HG02588 (cell line): ENCODE measurements around the gene ANTXR1.

ENCODE experiments used
- ATAC-seq: cut with Tn5 transposase; IDR thresholded peaks from one replicate; pipeline ENCODE4 v1.9.1; 2021; ENCODE audit warnings: mild to moderate bottlenecking, moderate library complexity; ENCODE audit not compliant: unreplicated experiment

ANTXR1 gene

DNA sequence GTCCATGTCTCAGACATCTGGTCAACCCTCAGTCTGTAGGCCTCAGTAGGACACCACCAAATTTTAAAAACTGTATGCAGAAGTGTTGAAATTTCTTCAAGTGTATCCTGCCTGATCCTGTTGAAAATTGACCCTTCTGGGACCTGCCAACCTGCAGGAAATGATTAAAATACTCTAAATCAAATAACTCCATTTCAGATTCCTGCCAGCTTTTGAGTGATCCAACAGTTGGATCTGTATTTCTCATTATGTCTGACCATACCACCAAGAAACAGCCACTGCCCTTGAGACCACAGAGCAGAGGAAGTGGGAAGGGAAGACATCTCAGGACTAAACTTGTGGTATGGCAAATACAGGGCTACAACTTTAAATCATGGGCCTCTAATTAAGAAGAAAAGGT is 113.4 kb downstream of the ANTXR1 start:
- no peak for ATAC-seq

DNA sequence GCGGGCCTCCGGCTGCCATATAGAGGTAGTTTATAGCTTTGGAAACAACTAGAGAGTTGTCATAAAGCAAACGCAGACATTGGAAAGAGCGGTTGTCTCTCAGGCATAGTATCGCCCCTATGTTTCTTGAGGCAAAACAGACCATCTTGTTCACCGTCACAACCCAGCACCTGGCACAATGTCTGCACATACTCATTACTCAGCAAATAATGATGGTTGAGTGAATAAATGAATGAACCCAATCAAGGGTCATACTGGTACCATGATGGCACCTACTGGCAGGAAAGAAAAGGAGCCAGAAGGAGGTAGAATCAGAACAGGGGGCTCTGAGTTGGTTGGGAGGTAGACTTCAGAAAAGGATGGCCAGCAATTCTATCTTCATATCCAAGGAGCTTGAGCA is 118.5 kb downstream of the ANTXR1 start:
- ATAC-seq: no peak

GRCh38 chr2:69131983-69132675 is 119.2 kb downstream of the ANTXR1 start:
- ATAC-seq: no peak

DNA sequence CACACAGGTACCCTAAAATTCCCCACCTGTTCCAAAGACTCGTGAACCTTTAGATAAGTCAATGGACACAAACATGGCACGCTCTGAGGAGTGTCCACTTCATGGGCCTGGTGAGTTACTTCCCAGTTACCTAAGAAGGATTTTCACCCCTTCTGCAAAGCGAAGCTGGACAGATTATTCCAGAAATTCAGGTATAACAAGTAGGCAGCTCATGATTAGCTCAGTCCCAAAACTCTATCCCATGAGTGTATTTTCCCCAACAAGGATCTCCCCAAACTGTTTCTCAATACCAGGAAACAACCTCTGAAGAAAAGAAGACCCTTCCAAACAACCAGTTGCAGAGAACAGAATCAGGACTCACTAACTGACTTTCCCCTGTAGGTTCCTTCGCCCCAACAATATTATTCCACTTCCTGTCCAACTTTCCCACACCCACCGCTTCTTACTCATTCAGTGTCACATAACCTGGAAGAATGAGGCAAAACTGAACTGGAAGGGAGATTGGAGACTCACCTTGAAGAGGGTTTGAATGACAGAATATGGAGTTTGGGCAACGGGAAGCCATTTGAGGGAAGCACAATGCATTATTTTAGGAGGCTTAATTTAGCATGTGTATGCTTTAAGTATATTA is 120.1 kb downstream of the ANTXR1 start:
- no peak for ATAC-seq

DNA sequence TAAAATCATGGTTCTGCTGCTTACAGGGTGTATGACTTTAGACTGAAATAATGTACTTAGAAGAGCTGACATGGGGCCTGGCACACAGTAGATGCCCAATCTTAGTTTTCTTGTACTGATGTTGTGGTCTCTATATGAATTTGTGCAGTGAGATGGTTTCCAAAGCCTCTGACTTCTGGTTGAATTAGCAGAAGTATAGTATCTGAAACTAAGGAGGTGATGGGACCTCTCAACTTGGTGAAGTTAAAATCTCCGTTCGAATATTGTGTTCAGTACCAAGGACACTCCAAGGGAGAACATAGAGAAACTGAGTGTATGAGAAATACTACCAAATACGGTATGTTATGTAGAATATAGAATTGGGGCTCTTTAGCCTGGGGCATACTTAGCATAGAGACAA is 120.9 kb downstream of the ANTXR1 start:
- ATAC-seq: no peak

- no peak for ATAC-seq
Observed at GRCh38 chr2:69134306-69134945, 121.4 kb downstream of the ANTXR1 start.

DNA sequence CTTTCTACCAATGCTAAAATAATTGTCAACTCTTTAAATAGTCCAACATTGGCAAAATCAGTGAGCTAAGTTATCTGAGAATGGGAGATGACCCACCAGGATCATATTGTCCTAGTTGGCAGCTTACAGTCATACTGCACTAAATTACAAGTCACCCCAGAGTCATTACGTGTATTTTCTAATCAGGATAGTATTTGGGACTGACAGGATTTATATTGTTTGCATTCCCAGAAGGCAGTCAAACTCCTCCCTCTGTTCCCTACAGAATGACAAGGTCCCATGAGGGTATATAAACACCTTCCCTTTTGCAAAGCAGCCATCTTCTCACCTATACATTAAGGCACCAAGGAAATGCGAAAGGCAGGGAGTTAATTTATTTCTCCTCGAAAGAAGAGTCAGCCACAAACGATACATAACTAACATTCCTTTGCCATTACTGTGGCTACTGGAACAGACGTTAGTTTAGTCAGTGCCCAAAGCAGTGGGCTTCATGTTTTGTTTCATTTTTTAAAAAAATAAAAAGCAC is 125.3 kb downstream of the ANTXR1 start:
- ATAC-seq: no peak

- no peak for ATAC-seq
Observed at GRCh38 chr2:69138793-69139459, 125.9 kb downstream of the ANTXR1 start.

DNA sequence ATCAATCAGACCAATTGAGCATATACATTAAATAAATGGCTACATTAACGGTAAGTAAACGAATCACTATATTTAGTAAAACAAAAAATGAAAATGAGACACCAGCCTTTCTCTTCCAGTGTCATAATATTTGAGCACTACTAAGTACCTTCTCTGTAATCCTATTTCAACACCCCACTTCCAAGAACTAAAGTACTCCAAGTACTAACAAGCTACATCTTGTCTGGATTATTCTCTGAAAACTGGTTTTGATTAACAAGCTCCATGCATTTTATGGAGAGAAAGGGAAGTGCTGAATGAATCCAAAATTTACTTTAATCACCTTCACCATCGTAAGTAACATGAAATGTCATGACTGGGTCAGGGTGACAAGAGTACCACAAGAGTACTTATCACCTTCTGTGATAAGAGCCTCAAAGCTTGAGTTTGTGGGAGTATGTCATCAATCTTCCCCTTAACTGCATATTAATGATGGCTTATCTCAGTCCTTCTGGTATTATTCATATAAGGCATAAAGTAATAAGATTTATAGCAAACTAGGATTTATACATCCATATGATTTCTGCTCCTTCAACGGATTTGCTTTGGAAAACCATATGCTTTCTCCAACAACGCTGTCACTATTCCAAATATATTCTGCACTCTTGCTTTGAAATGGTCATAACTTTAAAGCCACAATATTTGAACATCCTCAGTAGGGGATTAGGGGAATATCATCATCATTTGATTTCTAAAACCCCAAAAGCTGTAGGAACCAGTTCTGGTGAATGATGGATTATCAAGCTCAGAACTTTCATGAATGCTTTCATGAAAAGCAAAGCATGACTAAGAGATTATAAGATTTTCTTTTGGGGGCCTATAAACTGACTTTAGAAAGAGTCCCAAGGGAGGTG is 127.0 kb downstream of the ANTXR1 start:
- ATAC-seq: no peak

GRCh38 chr2:69141061-69141460 is 128.1 kb downstream of the ANTXR1 start:
- ATAC-seq: no peak

DNA sequence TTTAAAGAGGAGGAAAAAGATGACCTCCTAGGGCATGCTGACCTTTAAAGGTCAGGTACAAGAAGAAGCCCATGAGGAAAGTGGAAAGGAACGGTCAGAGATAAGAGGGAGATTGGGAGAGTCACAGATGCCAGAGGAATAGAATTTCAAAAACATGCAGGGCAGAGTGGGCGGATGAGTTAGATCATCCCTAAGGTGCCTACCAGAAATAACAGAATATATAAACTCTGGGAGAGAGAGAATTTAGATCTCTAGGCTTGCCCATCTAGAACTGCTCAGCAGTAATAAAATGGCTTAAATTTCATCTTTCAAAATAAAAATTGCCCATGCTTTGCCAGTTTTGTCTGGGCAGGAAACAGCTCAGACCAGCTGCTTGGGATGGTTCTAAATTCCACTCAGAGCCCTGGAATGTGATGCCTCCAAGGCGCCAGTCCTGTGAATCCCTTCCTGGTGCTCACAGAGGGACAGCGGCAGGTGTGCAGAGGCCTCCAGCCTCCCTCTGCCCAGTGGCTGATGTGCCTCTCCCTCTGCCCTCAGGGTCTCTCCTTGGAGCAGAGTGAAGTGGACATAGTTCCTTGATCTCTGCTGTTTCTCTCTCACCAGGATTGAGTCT is 130.9 kb downstream of the ANTXR1 start:
- ATAC-seq: no peak

GRCh38 chr2:69145204-69145603 is 132.2 kb downstream of the ANTXR1 start:
- no peak for ATAC-seq

DNA sequence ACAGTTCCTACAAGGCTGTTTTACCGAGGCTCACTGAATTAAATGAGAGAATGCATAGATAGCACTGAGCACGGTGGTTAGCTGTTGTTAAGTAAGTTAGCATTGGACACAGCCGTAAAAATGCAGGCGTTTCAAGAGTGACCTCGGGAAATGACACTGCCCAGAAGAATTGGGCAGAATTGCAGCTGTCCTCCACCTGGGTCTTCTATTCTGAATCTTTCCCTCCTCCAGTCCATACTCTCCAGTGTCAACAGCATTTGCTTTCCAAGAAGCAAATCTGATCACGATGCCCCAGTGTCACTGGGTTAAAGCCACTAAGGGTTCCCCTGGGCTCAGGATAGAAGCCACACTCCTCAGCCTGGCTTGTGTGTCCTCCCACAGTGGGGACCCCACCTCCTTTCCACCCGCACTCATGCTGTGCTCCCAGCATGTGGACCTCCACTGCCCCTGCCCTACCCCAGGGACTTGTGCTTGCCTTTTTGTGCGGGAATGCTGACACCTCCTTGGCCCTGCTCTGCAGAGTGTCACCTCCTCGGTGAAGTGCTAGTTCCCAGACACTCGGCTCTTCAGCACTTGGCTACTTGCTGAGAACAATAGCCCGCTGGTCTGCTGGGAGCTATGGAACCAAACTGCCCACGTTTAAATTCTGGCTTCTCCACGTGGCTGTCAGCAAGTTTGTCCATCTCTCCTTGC is 135.0 kb downstream of the ANTXR1 start:
- no peak for ATAC-seq

GRCh38 chr2:69149631-69150215 is 136.7 kb downstream of the ANTXR1 start:
- ATAC-seq: no peak

DNA sequence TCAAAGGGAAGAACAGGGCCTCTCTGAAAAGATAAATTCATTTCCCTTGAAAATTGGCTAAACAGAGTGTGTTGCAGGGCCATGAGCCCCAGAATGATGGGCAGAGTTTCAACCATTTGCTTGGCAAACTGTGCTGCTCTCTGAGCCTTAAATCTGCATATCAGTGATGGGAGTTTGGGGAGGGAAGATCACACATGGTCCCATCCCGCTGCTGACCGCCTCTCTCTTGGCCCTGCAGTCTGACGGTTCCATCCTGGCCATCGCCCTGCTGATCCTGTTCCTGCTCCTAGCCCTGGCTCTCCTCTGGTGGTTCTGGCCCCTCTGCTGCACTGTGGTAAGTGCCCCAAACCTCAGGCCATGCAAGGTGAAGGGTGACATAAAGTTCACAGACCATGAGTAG is 139.0 kb downstream of the ANTXR1 start:
- no peak for ATAC-seq

DNA sequence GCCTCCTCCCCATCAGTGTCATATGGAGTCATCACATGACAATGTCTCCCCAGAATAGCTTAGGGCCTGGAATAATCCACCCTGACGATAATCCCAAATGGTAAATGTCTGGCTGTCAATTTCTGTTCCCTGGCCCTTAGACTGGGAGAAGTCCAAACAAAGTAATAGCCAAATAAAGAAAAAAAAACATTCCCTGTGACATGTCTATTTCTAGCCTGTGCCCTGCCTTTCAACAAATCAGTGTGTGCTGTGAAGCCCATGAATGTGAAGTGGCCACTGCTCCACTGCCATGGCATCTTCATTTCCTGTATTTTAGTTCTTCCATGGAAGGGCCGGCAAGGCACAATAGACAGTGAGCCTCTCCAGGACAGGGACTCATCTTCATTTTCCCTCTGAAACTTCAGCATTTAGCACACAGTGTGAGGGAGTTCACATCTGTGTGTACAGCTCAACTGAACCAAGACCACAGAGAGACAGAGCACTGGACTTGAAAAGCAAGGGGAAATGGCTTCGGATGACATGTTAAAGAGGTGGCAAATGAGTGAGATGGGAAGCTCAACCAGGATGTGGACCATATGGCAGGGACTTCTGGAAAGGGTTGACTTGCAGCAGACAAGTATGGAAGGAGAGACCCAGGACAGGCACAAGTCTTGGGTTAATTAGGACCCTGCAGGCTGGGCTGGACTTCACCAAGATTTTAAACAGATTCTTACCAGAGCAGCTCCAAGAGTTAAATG is 140.0 kb downstream of the ANTXR1 start:
- no peak for ATAC-seq

DNA sequence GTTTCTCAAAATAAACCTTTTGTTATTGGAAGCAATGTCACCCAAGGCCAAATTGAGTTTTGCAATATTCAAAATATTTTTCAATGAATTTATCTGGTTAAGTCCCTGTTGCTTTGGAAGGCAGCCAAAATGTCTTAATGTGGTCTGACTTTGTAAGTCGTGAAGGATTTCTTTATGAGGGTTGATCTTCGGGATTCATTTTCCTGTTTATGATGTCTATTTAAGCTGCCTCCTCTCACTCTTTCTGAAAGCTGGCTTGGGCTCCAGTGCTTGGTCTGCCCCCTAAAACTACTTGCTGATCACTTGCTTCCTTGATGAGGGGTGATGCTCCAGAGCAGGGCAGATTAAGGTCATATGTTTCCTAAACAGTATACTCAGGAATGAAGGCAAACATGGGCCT is 141.1 kb downstream of the ANTXR1 start:
- ATAC-seq: no peak

DNA sequence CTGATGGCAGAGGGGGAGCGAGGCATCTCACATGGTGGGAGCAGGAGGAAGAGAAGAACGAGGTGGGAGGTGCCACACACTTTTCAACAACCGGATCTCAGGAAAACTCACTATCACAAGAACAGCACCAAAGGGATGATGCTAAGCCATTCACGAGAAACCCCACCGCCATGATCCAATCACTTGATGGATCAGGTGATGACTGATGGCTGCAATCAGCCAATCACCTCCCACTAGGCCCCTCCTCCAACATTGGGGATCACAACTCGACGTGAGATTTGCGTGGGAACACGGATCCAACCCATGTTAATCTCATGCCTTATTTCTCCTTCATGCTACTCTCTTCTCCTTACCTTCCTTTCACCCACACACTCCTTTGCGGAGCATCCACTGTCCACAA is 143.6 kb downstream of the ANTXR1 start:
- no peak for ATAC-seq

DNA sequence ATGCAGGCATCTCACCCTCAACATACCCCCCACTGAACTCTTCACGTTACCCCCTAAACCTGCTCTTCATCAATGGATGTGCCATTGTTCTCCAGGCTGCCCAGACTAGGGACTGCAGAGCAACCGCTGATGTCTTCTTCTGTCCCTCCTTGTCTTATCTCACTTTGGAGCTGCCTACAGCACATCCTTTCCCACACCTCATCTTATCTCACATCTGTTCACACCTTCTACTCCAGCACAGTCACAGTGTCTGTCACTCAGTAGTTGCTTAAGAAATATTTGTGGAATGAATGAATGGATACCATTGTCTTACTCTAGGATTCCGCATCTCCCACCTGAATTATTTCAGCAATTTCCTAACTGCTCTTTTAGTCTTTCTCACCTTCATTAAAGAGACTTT is 144.5 kb downstream of the ANTXR1 start:
- ATAC-seq: no peak
